NCI-H524 treated with DMSO at 0.1 percent for 48 hours (cell line): ENCODE measurements around the gene GRHL3.

Source experiments
- DNase-seq: peaks from one replicate; lab custom pipeline; 2025; lab: John Stamatoyannopoulos, UW

GRHL3 gene

GRCh38 chr1:24293392-24294227 is 25.5 kb upstream of the GRHL3 start:
- DNase-seq: no peak

- no peak for DNase-seq
Observed at GRCh38 chr1:24294228-24294672, 24.9 kb upstream of the GRHL3 start.

GRCh38 chr1:24294716-24295371 is 24.3 kb upstream of the GRHL3 start:
- no peak for DNase-seq

GRCh38 chr1:24295535-24295934 is 23.6 kb upstream of the GRHL3 start:
- no peak for DNase-seq

GRCh38 chr1:24297187-24297851 is 21.8 kb upstream of the GRHL3 start:
- DNase-seq: no peak

- DNase-seq: no peak
Observed at GRCh38 chr1:24297852-24298232, 21.3 kb upstream of the GRHL3 start.

GRCh38 chr1:24298606-24299005 is 20.6 kb upstream of the GRHL3 start:
- DNase-seq: no peak

GRCh38 chr1:24299901-24300300 is 19.3 kb upstream of the GRHL3 start:
- no peak for DNase-seq

- DNase-seq: no peak
Observed at GRCh38 chr1:24300971-24301784, 18.0 kb upstream of the GRHL3 start.

- no peak for DNase-seq
Observed at GRCh38 chr1:24301785-24302175, 17.4 kb upstream of the GRHL3 start.

GRCh38 chr1:24302209-24302611 is 16.9 kb upstream of the GRHL3 start:
- no peak for DNase-seq

- DNase-seq: no peak
Observed at GRCh38 chr1:24303600-24303999, 15.6 kb upstream of the GRHL3 start.

- DNase-seq: no peak
Observed at GRCh38 chr1:24304763-24305162, 14.4 kb upstream of the GRHL3 start.

GRCh38 chr1:24308365-24309015 is 10.7 kb upstream of the GRHL3 start:
- DNase-seq: no peak

- DNase-seq: no peak
Observed at GRCh38 chr1:24309762-24310485, 9.2 kb upstream of the GRHL3 start.

GRCh38 chr1:24311234-24311633 is 7.9 kb upstream of the GRHL3 start:
- DNase-seq: no peak

- no peak for DNase-seq
Observed at GRCh38 chr1:24311741-24312140, 7.4 kb upstream of the GRHL3 start.

GRCh38 chr1:24315391-24315790 is 3.8 kb upstream of the GRHL3 start:
- DNase-seq: no peak

- DNase-seq: no peak
Observed at GRCh38 chr1:24316645-24317044, 2.5 kb upstream of the GRHL3 start.

GRCh38 chr1:24317081-24317480 is 2.1 kb upstream of the GRHL3 start:
- no peak for DNase-seq
